ENCODE measurements around the gene RIPOR2.
"Not testable (repeated sequence)": the region's sequence is repeated elsewhere in the genome, so short reads cannot be mapped to it uniquely, and the experiment has no call there.

The RIPOR2 gene

DNA sequence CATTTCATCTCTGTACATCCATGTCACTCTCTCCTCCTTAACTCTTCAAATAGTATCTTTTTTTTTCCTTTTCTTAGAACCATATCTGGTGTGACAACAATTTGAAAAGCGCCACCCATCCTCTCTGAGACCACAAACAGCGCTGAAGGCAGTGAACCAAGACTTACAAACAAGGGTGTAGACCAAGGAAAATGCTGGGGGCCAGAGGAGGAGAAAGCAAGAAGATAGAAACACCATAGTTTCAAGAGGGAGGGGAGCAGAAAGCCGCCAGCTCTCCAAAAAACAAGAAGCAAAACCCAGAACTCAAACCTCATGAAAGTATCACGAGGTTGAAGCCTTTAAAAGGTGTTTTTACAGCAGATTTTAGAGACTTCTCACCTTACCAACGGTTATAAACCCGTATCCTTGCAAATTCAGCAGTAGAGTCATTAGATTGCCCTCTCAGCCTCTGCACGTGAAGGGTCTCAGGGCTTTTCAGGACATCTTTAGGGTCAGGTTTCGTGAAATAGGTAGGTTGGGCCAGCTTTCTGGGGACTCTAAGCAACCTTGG, 13.3 kb upstream of the RIPOR2 start:
- no peak for TF ChIP-seq POLR2AphosphoS5 (IDR thresholded peaks at IDR 0.05; ENCODE audit: borderline replicate concordance, low read depth, low read length)
- TF ChIP-seq FOXP2 (optimal IDR thresholded peaks at IDR 0.05; ENCODE audit: control extremely low read depth, extremely low read length, insufficient read depth): no peak
- TF ChIP-seq EZH2 (IDR thresholded peaks at IDR 0.05): no peak
- Histone ChIP-seq H3K9me3 (ENCODE audit: low read depth, low read length) (no peaks in the 10 kb centered on the region), H3K4me3 (no peak overlapping the region), H3K9ac (ENCODE audit: insufficient read length) (no peak overlapping the region), H3K36me3 (ENCODE audit: insufficient read depth, low read length) (no peaks in the 10 kb centered on the region), H3K27ac (no peak overlapping the region)
- DNase-seq (ENCODE audit: low read depth, low spot score): no peak

- not testable (repeated sequence) for H3K27ac ChIP-seq; H3K4me3 ChIP-seq; H3K9ac ChIP-seq (ENCODE audit: insufficient read length); DNase-seq (ENCODE audit: low read depth, low spot score); H3K36me3 ChIP-seq (ENCODE audit: insufficient read depth, low read length); H3K9me3 ChIP-seq (ENCODE audit: low read depth, low read length)
These were observed 12.5 kb upstream of the RIPOR2 start for GRCh38 chr6:24948261-24948660.

DNA sequence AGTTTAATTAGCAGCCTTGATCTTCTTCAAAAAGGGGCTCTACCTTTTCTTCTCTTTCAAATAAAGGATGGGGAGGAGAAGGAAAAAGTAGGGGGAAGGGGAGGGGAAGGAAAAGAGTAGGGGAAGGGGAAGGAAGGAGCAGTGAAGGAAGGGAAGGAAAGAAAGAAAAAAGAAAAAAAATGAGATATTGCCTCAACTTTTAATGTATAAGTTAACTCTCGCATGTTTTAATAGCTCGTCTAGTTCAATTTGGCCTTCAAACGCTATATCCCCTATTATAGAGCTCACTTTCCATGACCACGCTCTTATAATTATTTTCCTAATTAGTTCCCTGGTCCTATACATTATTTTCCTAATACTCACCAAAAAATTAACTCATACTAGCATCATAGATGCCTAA, 11.9 kb upstream of the RIPOR2 start:
- no peak for DNase-seq (ENCODE audit: low read depth, low spot score)
- Histone ChIP-seq H3K4me3 (no peak overlapping the region), H3K9me3 (ENCODE audit: low read depth, low read length) (no peaks in the 10 kb centered on the region), H3K36me3 (ENCODE audit: insufficient read depth, low read length) (no peaks in the 10 kb centered on the region), H3K9ac (ENCODE audit: insufficient read length) (no peak overlapping the region), H3K27ac (no peak overlapping the region)
- no peak for TF ChIP-seq FOXP2 (optimal IDR thresholded peaks at IDR 0.05; ENCODE audit: control extremely low read depth, extremely low read length, insufficient read depth)
- no peak for TF ChIP-seq POLR2AphosphoS5 (IDR thresholded peaks at IDR 0.05; ENCODE audit: borderline replicate concordance, low read depth, low read length)
- no peak for TF ChIP-seq EZH2 (IDR thresholded peaks at IDR 0.05)

DNA sequence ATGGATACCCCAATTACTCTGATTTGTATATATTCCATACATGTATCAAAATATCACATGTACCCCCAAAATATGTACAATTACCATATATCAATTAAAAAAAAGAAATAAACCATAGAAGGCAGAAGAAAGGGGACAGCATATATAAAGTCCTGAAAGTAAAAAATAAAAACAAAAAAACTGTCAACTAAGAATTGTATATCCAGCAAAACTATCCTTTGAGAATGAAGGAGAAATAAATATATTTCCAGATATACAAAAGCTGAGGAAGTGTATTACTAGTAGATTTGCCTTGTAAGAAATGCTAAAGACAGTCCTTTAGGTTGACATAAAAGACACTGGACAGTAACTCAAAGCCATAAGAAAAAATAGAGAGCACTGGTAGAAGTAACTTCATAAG, 9.3 kb upstream of the RIPOR2 start:
- TF ChIP-seq EZH2 (IDR thresholded peaks at IDR 0.05) (no peak), FOXP2 (optimal IDR thresholded peaks at IDR 0.05; ENCODE audit: control extremely low read depth, extremely low read length, insufficient read depth) (no peak), POLR2AphosphoS5 (IDR thresholded peaks at IDR 0.05; ENCODE audit: borderline replicate concordance, low read depth, low read length) (no peak)

GRCh38 chr6:24943774-24944173, 8.0 kb upstream of the RIPOR2 start:
- Histone ChIP-seq H3K4me3 (no peak overlapping the region), H3K9me3 (ENCODE audit: low read depth, low read length) (no peaks in the 10 kb centered on the region), H3K36me3 (ENCODE audit: insufficient read depth, low read length) (no peaks in the 10 kb centered on the region), H3K9ac (ENCODE audit: insufficient read length) (no peak overlapping the region), H3K27ac (no peak overlapping the region)
- TF ChIP-seq EZH2 (IDR thresholded peaks at IDR 0.05): no peak
- TF ChIP-seq FOXP2 (optimal IDR thresholded peaks at IDR 0.05; ENCODE audit: control extremely low read depth, extremely low read length, insufficient read depth): no peak
- TF ChIP-seq POLR2AphosphoS5 (IDR thresholded peaks at IDR 0.05; ENCODE audit: borderline replicate concordance, low read depth, low read length): no peak
- no peak for DNase-seq (ENCODE audit: low read depth, low spot score)

More for the DNA sequence above, 9.3 kb upstream of the RIPOR2 start:
- Histone ChIP-seq H3K9me3 (ENCODE audit: low read depth, low read length) (no peaks in the 10 kb centered on the region), H3K9ac (ENCODE audit: insufficient read length) (no peak overlapping the region), H3K27ac (no peak overlapping the region), H3K4me3 (no peak overlapping the region), H3K36me3 (ENCODE audit: insufficient read depth, low read length) (no peaks in the 10 kb centered on the region)
- DNase-seq (ENCODE audit: low read depth, low spot score): no peak

- DNase-seq (ENCODE audit: low read depth, low spot score): no peak
- TF ChIP-seq EZH2 (IDR thresholded peaks at IDR 0.05) (no peak), FOXP2 (optimal IDR thresholded peaks at IDR 0.05; ENCODE audit: control extremely low read depth, extremely low read length, insufficient read depth) (no peak), POLR2AphosphoS5 (IDR thresholded peaks at IDR 0.05; ENCODE audit: borderline replicate concordance, low read depth, low read length) (no peak)
- Histone ChIP-seq H3K9me3 (ENCODE audit: low read depth, low read length) (no peaks in the 10 kb centered on the region), H3K9ac (ENCODE audit: insufficient read length) (no peak overlapping the region), H3K27ac (no peak overlapping the region), H3K36me3 (ENCODE audit: insufficient read depth, low read length) (no peaks in the 10 kb centered on the region), H3K4me3 (no peak overlapping the region)
These were observed 4.7 kb upstream of the RIPOR2 start for GRCh38 chr6:24940311-24940917.

DNA sequence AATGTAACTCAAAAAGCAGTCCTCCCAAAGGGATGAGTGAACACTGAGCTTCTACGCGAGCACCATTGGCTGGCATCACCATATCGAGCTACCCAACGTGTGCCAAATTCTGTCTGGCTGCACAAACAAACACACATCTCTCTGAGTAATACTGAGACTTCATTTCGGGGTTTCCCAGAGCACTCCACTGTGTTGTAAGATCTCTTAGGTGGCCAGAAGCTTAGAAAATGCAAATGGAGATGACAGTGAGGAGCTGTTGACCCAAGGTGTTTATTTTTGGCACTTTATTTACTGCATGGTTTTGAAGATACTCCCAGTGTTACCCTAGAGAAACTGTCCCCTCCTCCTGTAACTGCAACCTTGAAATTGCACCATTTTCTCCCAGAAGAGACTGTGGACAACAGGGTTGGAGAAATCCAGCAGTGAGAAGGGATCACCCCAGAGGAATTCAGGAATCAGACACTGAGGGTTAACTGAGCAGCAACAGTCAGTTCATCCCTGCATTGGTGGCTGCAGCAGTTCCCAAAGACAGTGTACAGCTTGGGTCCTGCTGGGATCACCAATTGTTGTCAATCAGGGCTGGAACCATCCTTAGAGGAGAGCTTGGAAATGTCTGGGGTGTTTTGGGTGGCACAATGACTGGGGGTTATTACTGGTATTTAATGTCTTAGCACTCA, 1.0 kb upstream of the RIPOR2 start:
- DNase-seq (ENCODE audit: low read depth, low spot score): no peak
- no peak overlapping the region for H3K4me3 ChIP-seq
- no peak overlapping the region for H3K27ac ChIP-seq
- no peaks in the 10 kb centered on the region for H3K9me3 ChIP-seq (ENCODE audit: low read depth, low read length)
- H3K36me3 ChIP-seq (ENCODE audit: insufficient read depth, low read length): no peaks in the 10 kb centered on the region
- TF ChIP-seq EZH2 (IDR thresholded peaks at IDR 0.05) (no peak), FOXP2 (optimal IDR thresholded peaks at IDR 0.05; ENCODE audit: control extremely low read depth, extremely low read length, insufficient read depth) (no peak), POLR2AphosphoS5 (IDR thresholded peaks at IDR 0.05; ENCODE audit: borderline replicate concordance, low read depth, low read length) (no peak)
- H3K9ac ChIP-seq (ENCODE audit: insufficient read length): no peak overlapping the region

GRCh38 chr6:24933868-24934401, 1.8 kb downstream of the RIPOR2 start:
- Histone ChIP-seq H3K9me3 (ENCODE audit: low read depth, low read length) (no peaks in the 10 kb centered on the region), H3K27ac (no peak overlapping the region), H3K4me3 (no peak overlapping the region), H3K36me3 (ENCODE audit: insufficient read depth, low read length) (no peaks in the 10 kb centered on the region), H3K9ac (ENCODE audit: insufficient read length) (no peak overlapping the region)
- DNase-seq (ENCODE audit: low read depth, low spot score): no peak
- TF ChIP-seq EZH2 (IDR thresholded peaks at IDR 0.05) (no peak), POLR2AphosphoS5 (IDR thresholded peaks at IDR 0.05; ENCODE audit: borderline replicate concordance, low read depth, low read length) (no peak), FOXP2 (optimal IDR thresholded peaks at IDR 0.05; ENCODE audit: control extremely low read depth, extremely low read length, insufficient read depth) (no peak)
